ENCODE results near the gene SALL2.

SALL2 gene

DNA sequence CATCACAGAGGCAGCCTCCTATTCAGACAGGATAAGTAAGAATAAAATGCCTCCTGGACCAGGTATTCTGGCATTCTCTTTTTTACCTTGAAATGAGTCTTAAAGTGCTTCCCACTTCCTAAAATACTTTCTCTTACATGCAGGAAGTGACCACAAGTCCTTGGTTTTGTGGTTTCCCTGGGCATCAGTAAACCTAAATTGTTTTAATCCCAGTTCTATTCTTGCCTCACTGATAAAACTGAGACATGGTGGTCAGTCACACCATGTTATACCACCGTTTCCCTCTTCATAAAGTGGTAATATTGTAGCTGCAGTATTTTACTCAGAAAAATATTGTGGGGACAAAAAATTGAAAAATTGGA lies 1.2 kb upstream of the SALL2 start:
- DNase-seq, result no peak

DNA sequence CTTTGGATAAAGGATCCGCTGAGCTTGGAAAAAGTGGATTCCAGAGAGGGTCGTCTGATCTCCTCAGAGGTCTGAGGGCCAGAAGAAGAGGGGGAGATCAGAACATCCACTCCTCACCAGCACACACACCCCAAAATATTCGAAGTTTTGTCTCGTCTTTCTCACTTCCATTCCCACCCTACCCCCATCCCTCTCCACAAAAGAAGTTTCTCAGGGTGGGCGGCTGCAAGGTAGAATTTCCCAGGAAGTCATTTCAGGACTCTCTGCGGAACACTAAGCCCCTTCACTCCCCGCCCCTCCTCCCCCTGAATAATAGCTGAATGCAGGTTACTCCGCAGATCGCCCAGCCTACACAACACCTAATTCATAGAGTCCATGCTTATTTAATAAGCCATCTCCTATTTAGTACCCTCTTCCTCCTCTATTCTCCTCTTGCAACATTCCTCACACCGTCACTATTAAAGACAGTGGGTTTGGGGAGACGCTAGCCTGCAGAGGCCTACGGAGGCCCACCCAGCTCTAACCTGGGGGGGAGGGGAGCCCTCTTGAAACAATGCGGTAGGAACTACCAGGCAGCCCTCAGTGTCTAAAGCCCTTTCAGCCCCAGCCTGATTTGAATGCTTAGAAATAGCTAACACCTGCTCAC lies 649 bp upstream of the SALL2 start:
- no peak for DNase-seq

DNA sequence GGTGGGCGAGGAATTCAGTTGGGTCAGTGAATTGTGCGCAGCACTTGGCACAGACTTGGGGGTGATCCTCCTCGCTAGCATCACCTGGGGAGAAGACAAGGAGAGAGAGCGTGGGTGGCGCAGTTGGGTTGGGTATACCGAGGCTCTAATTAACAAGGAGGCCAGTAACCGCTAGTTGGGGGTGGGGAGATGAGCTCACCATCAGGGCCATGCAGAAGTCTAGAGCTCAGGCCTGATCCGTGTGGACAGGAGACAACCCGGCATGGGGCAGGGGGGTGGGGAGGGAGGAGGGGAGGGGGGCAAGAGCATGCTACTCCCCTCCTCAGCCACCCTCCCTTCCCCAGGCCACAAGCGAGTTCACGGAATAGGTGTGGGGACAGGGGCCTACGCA lies 580 bp downstream of the SALL2 start:
- no peak for DNase-seq

GRCh38 chr14:21524575-21525490 lies 1.3 kb downstream of the SALL2 start:
- DNase-seq, result no peak

GRCh38 chr14:21523203-21523602 lies 2.9 kb downstream of the SALL2 start:
- no peak for DNase-seq

DNA sequence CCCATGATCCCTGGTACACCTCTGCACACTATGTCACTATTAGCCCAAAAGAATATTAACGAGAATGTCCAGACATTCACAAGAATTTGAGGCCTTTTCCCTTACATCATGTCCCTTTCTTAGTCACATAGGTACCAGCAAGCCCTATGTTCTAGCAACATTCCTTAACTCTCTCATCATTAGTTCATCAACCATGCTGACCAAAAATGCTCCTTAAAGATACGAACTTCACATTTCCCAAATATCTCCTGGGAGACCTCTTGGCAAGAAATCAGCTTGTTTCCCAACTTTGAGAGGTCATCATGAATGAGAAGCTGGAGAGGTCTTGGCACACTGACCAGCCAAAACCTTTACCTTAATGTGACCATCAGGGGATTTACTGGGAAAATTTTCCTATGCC lies 4.6 kb downstream of the SALL2 start:
- DNase-seq, result no peak

GRCh38 chr14:21520767-21521166 lies 5.4 kb downstream of the SALL2 start:
- DNase-seq, result no peak

GRCh38 chr14:21518725-21519124 lies 7.4 kb downstream of the SALL2 start:
- DNase-seq, result no peak

DNA sequence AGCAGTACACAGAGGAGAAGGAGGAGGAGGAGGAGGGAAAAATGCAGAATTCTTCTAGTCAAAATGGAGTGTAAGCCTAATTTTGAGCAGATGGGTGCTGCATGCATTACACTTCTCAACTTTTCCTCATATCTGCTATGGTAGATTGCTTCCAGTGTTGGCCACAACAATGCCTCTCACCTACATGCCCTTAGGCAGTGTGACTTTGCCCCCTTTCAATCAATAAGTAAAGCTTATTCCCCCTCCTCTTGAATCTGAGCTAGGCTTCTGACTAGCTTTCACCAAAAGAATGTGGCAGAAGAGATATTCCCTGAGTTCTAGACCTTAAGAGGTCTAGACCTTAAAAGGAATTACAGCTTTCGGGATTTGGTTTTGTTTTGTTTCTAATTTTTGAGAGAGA lies 11.8 kb downstream of the SALL2 start:
- no peak for DNase-seq

DNA sequence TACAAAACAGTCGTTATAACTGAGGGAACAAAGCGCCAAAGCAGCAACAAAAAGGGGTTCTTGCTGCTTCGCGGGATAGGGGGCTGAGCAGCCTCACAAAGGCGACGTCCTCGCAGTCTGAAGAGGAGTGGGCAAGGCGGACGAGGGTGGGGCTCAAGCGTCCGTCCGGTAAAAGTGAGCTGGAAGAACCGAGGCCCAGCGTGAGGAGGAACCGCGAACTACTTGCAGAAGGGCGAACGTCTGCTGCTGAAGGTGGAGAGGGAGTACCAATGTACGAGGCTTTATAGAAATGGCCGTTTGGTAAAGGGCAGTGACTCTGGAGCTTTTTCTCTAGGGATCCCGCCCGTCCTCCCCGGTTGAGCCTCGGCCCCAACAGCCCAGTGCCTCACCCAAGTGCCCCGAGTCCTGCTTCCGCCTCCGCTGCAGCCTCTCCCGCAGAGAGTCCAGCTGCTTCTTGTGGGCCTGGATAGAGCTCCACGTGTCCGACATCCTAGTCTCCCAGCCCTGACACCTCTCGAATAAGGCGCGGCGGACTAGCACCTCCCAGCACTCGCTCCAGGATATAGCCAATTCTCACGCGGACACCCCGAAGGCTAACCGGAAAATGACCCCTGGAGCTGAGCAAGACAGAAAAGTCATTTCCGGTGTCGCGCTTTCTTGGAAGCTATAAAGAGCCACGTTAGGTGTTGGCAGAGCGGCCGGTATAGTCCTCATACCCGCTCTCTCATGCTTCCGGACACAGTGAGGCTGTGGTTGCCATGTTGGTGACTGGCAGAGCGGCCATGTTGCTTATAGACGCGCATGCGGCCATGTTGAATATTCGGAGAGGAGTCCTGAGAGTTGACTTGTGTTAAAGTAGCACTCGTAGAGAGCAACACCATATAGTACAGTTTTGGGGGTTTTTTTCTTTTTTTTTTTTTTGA lies 15.2 kb downstream of the SALL2 start, which contains the start of gene METTL3:
Gene METTL3 (minus strand): TSS at position 606 of the 923 bp plus-strand sequence. CDS start 117 bp downstream, at position 489.
- DNase-seq, result peak; percentile 97

GRCh38 chr14:21509432-21510143 lies 16.6 kb downstream of the SALL2 start:
- DNase-seq, result no peak

- no peak for DNase-seq
These were observed 19.6 kb downstream of the SALL2 start for GRCh38 chr14:21506557-21506956.

- peak; percentile 30 for DNase-seq
These were observed 21.1 kb downstream of the SALL2 start for GRCh38 chr14:21505012-21505553.

DNA sequence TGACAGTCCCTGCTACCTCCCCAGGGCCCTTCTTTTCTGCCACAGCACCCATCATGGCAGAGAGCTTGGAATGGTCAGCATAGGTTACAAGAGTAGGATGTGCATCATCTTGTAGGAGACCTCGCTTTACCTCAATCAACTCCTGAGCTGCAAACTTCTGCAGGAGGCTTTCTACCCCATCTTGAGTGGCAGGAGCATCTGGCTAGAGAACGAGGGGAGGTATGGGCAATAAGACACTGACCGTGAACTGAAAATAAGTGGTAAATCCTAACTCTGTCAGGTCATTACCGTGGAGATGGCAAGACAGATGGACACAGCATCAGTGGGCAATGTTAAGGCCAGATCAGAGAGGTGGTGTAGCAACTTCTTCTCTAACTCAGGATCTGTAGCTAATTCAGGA lies 22.8 kb downstream of the SALL2 start:
- no peak for DNase-seq

DNA sequence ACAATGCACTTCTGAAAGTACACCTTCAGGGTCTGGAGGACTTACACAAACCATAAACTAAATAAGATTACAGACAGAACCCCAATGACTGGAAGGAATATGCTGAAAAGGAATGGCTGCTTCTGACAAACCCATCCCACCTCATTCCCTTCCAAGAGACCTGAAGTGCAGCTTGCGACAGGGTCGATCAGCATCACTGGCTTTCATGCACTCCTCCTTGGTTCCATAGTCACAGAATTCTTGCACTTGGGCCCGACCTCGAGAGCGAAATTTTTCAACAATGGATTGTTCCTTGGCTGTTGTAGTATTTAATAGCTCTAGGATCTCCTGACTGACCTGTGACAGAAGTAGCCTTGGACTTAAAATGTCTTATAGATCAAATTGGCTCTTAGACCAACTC lies 24.6 kb downstream of the SALL2 start:
- no peak for DNase-seq

GRCh38 chr14:21498540-21499526 lies 27.3 kb downstream of the SALL2 start:
- DNase-seq, result peak; percentile 56

DNA sequence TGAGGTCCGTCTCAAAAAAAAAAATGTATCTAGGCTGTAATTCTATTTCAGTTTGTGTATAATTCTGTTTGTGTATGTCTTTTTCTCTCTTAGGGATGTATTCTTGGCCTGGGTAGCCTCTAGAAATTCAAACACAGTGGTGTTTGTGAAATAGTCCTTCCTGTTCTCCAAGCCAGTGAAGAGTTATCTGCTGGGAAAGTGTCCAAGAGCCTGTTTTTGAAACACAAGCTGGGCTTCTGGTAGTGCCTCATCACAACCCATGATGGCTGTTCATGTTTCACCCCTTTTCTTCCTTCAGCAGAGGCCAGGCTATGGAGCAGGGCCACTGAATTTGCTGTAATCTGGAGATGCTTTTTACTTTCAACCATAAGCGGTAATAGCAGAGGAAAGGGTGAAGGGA lies 29.7 kb downstream of the SALL2 start:
- DNase-seq, result no peak

DNA sequence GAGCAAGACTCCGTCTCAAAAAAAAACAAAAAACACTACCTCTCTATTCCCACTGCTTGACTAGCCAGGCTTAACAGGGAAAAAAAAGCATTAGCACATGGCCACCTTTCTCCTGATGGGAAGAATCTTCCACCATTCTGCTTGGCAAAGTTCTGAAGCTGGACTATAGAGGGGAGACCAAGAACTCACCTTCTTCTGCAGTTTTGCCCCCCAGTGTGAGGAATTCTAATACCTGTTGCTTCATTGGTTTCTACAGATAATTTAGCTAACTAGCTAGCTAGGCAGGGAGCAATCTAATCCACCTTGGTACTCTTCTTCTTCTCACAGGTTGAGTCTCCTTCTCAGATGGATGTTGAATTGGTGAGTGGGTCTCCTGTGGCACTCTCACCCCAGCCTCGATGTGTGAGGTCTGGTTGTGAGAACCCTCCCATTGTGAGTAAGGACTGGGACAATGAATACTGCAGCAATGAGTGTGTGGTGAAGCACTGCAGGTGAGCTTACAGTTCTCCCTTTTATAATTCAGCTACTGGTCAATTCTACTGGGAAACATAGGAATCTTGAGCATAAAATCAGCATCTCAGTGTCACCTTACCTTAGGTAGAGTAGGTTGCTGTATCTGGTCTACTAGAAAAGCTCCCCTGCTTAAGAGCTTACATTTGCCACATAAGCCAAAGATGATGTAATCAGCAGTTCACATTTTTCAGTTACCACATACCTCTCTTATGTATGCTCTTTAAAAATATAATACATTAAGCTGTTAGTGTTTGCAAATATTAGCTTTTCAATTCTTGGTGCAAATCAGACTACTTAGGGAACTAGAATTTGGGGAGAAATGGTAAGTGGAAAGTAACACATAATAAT lies 31.0 kb downstream of the SALL2 start:
- DNase-seq, result no peak

DNA sequence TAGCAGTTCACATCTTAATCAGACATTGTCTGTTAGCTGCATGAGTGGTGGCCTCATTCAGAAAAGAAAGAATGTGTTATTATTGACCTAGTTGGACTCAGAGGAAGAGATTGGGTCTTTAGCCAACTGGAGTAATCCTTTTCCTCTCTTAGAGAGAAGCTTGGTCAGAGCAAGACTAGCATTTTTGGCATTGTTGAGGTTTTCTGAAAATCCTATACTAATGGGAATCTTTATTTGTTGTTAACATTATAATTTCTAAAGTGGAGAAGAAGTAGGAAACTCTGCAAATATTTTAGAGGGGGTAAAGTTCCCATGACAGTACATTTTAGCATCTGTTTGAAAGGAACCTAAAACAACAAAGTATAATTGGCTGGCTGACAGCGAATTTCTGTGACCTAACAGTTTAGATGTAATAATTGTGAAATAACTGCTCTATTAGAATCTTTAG lies 39.5 kb downstream of the SALL2 start:
- peak; percentile 19 for DNase-seq
